GM23338 (cell line): Measurements from ENCODE around the gene CCDC178. TPM values are rescaled to one million over a fixed set of nuclear protein-coding genes. Genes with fewer than 3 reads are reported as not detected.

Source experiments
- ATAC-seq: fragments of 200-7000 bp; cut with Tn5 transposase; 3 replicates; pipeline ENCODE4 v1.9.1; 2020
- DNase-seq: peaks from one replicate; pipeline ENCODE4 v3.0.0-alpha.2; 2015; ENCODE audit warnings: low spot score
- H2AFZ ChIP-seq: fragments of 200-600 bp; sonication (generic); 2 replicates; pipeline ENCODE4 v1.8.0; 2016; ENCODE audit warnings: antibody characterized with exemption, mild to moderate bottlenecking, moderate library complexity
- H3F3A ChIP-seq: fragments of 200-600 bp; sonication (generic); replicated peaks from 2 replicates; pipeline ENCODE4 v1.8.0; 2017; ENCODE audit warnings: antibody characterized with exemption, mixed run types, low read depth
- H3K27ac ChIP-seq: fragments of 200-600 bp; sonication (generic); 2 replicates; pipeline ENCODE4 v1.6.1; 2016; ENCODE audit warnings: low read depth
- H3K27me3 ChIP-seq: fragments of 200-600 bp; sonication (generic); 2 replicates; pipeline ENCODE4 v1.8.0; 2016; ENCODE audit warnings: mild to moderate bottlenecking, mixed run types, moderate library complexity; ENCODE audit not compliant: insufficient read depth
- H3K36me3 ChIP-seq: fragments of 200-600 bp; sonication (generic); 2 replicates; pipeline ENCODE4 v1.8.0; 2016; ENCODE audit warnings: mild to moderate bottlenecking; ENCODE audit not compliant: insufficient read depth
- H3K4me1 ChIP-seq: fragments of 200-600 bp; sonication (generic); 2 replicates; pipeline ENCODE4 v1.8.0; 2016; ENCODE audit warnings: mild to moderate bottlenecking, moderate library complexity; ENCODE audit not compliant: insufficient read depth
- H3K4me2 ChIP-seq: fragments of 200-600 bp; sonication (generic); 2 replicates; pipeline ENCODE4 v1.7.1; 2017; ENCODE audit warnings: mixed run types
- H3K4me3 ChIP-seq: fragments of 200-600 bp; sonication (generic); 2 replicates; pipeline ENCODE4 v1.6.1; 2016; ENCODE audit warnings: mixed run types
- H3K79me2 ChIP-seq: fragments of 200-600 bp; sonication (generic); replicated peaks from 2 replicates; pipeline ENCODE4 v1.8.0; 2017; ENCODE audit warnings: mild to moderate bottlenecking; ENCODE audit not compliant: insufficient read depth
- H3K9me2 ChIP-seq: fragments of 200-600 bp; sonication (generic); 2 replicates; pipeline ENCODE4 v1.8.0; 2017; ENCODE audit not compliant: insufficient read depth
- H4K20me1 ChIP-seq: fragments of 200-600 bp; sonication (generic); replicated peaks from 2 replicates; pipeline ENCODE4 v1.8.0; 2017; ENCODE audit warnings: mild to moderate bottlenecking; ENCODE audit not compliant: insufficient read depth
- H3K27ac Mint-ChIP-seq: 2 replicates; pipeline ENCODE4 v1.8.0; 2020; ENCODE audit warnings: inconsistent platforms, mild to moderate bottlenecking, moderate library complexity, mixed read lengths
- H3K27me3 Mint-ChIP-seq: 3 replicates; pipeline ENCODE4 v1.8.0; 2022; ENCODE audit warnings: low read depth, mild to moderate bottlenecking, moderate library complexity, mixed read lengths, inconsistent platforms; ENCODE audit not compliant: insufficient read depth, poor library complexity
- H3K36me3 Mint-ChIP-seq: 3 replicates; pipeline ENCODE4 v1.8.0; 2021; ENCODE audit warnings: low read depth, mild to moderate bottlenecking, inconsistent platforms, moderate library complexity, mixed read lengths
- H3K4me1 Mint-ChIP-seq: 3 replicates; pipeline ENCODE4 v1.8.0; 2020; ENCODE audit warnings: mild to moderate bottlenecking, inconsistent platforms, mixed read lengths
- H3K4me3 Mint-ChIP-seq: 3 replicates; pipeline ENCODE4 v1.8.0; 2021; ENCODE audit warnings: moderate library complexity, mild to moderate bottlenecking, inconsistent platforms, mixed read lengths
- H3K9me3 Mint-ChIP-seq: 3 replicates; pipeline ENCODE4 v1.8.0; 2020; ENCODE audit warnings: moderate library complexity, mild to moderate bottlenecking, inconsistent platforms, mixed read lengths
- CREB1 ChIP-seq: fragments of 250-450 bp; sonication (Bioruptor Pico); IDR thresholded peaks from 2 replicates; pipeline ENCODE4 v1.5.0; 2020; ENCODE audit warnings: low read depth, mild to moderate bottlenecking, moderate library complexity
- CTCF ChIP-seq, 2 experiments: fragments of 200-600 bp in 1 of 2; sonication (generic) in 1 of 2; conservative IDR thresholded peaks; 2 replicates each; pipeline versions ENCODE4 v1.5.1 to v1.6.1; 2016 to 2017; ENCODE audit warnings: antibody characterized with exemption in 2 of 2, low read depth in 2 of 2, mild to moderate bottlenecking in 2 of 2, moderate library complexity in 1 of 2
- EZH2 ChIP-seq: fragments of 200-600 bp; sonication (generic); IDR thresholded peaks from one replicate; pipeline ENCODE4 v1.8.0; 2017; ENCODE audit warnings: antibody characterized with exemption, mild to moderate bottlenecking, low read depth; ENCODE audit not compliant: unreplicated experiment
- EZH2phosphoT487 ChIP-seq: fragments of 200-600 bp; sonication (generic); IDR thresholded peaks from one replicate; pipeline ENCODE4 v1.8.1; 2018; ENCODE audit warnings: antibody characterized with exemption; ENCODE audit not compliant: unreplicated experiment
- JUNB ChIP-seq: IDR thresholded peaks from one replicate; pipeline ENCODE4 v1.6.1; 2016; ENCODE audit warnings: antibody characterized with exemption; ENCODE audit not compliant: unreplicated experiment
- NANOG ChIP-seq: IDR thresholded peaks from 2 replicates; pipeline ENCODE4 v1.6.1; 2016; ENCODE audit warnings: antibody characterized with exemption, borderline replicate concordance
- POLR2AphosphoS5 ChIP-seq: IDR thresholded peaks from 2 replicates; pipeline ENCODE4 v1.6.1; 2016; ENCODE audit warnings: antibody characterized with exemption, low read depth
- STAT1 ChIP-seq: IDR thresholded peaks from one replicate; pipeline ENCODE4 v1.6.1; 2016; ENCODE audit warnings: antibody characterized with exemption; ENCODE audit not compliant: unreplicated experiment
- ZNF114 ChIP-seq: fragments of 250-450 bp; sonication (Bioruptor Pico); IDR thresholded peaks from 2 replicates; pipeline ENCODE4 v1.5.0; 2020; ENCODE audit warnings: mild to moderate bottlenecking, moderate library complexity
- ZNF331 ChIP-seq: fragments of 250-450 bp; sonication (Bioruptor Pico); IDR thresholded peaks from 2 replicates; pipeline ENCODE4 v1.5.0; 2020; ENCODE audit warnings: low read depth, mild to moderate bottlenecking, moderate library complexity
- polyA plus RNA-seq: library from polyadenylated mRNA; unstranded; fragments of >200 nt; fragmentation: Nextera tagmentation; extraction: Ambion mirVana; gene quantifications from 2 replicates; pipeline ENCODE4 v1.2.1, GENCODE V29; 2016
- total RNA-seq: library from RNA; depleted of rRNA; stranded (reverse); fragments of >200 nt; shearing (Covaris generic); gene quantifications from 2 replicates; pipeline ENCODE4 v1.2.3, GENCODE V29; 2014
- TF ChIP-seq, protein P1 (sequence below): IDR thresholded peaks from one replicate; pipeline ENCODE4 v1.6.1; 2018; ENCODE audit warnings: antibody characterized with exemption; ENCODE audit not compliant: unreplicated experiment
- TF ChIP-seq, protein P2 (sequence below): fragments of 250-450 bp; sonication (Bioruptor Pico); IDR thresholded peaks from 2 replicates; pipeline ENCODE4 v1.5.0; 2020; ENCODE audit warnings: mild to moderate bottlenecking, moderate library complexity
- TF ChIP-seq, protein P3 (sequence below): IDR thresholded peaks from 2 replicates; pipeline ENCODE4 v1.6.1; 2016; ENCODE audit warnings: antibody characterized with exemption

CCDC178 gene
- total and polyA plus RNA-seq, 2 experiments from 2014 or later, result 0.17 to 0.24 TPM

GRCh38 chr18:33467531-33467930 is 27.0 kb upstream of the CCDC178 start (continued):
- TF ChIP-seq EZH2 (no peak), EZH2phosphoT487 (no peak), NANOG (no peak), STAT1 (no peak)

GRCh38 chr18:33466822-33467221 is 26.3 kb upstream of the CCDC178 start:
- peaks cover 12% of the 10 kb centered on the region; the same call in 2 of the 3 replicates for H3K4me1 Mint-ChIP-seq

More at GRCh38 chr18:33466822-33467221, 26.3 kb upstream of the CCDC178 start:
- Histone ChIP-seq H3K27ac (no peak overlapping the region), H3K4me2 (no peak overlapping the region), H3K9me2 (no peaks in the 10 kb centered on the region; the same call in 1 of the 2 replicates), H3K79me2 (no peaks in the 10 kb centered on the region), H3K27me3 (no peaks in the 10 kb centered on the region), H4K20me1 (no peaks in the 10 kb centered on the region), H3K36me3 (no peaks in the 10 kb centered on the region), H3K4me1 (peaks cover 16% of the 10 kb centered on the region), H3K4me3 (no peak overlapping the region), H3F3A (no peaks in the 10 kb centered on the region), H2AFZ (peak overlapping the region; percentile 52; the same call in 1 of the 2 replicates)
- Mint-ChIP-seq H3K4me3 (no peak overlapping the region), H3K27me3 (no peaks in the 10 kb centered on the region), H3K9me3 (no peaks in the 10 kb centered on the region), H3K27ac (no peak overlapping the region), H3K36me3 (no peaks in the 10 kb centered on the region)
- TF ChIP-seq ZNF114 (CRISPR knock-in tag) (no peak), NANOG (no peak), POLR2AphosphoS5 (no peak), EZH2phosphoT487 (no peak), EZH2 (no peak), JUNB (no peak), CTCF (conservative IDR thresholded peaks at IDR 0.05; ENCODE audit: low read depth in 2 of 2) (no peak), ZNF331 (CRISPR knock-in tag) (no peak), CREB1 (CRISPR knock-in tag) (no peak), STAT1 (no peak)
- TF ChIP-seq, protein P1, sequence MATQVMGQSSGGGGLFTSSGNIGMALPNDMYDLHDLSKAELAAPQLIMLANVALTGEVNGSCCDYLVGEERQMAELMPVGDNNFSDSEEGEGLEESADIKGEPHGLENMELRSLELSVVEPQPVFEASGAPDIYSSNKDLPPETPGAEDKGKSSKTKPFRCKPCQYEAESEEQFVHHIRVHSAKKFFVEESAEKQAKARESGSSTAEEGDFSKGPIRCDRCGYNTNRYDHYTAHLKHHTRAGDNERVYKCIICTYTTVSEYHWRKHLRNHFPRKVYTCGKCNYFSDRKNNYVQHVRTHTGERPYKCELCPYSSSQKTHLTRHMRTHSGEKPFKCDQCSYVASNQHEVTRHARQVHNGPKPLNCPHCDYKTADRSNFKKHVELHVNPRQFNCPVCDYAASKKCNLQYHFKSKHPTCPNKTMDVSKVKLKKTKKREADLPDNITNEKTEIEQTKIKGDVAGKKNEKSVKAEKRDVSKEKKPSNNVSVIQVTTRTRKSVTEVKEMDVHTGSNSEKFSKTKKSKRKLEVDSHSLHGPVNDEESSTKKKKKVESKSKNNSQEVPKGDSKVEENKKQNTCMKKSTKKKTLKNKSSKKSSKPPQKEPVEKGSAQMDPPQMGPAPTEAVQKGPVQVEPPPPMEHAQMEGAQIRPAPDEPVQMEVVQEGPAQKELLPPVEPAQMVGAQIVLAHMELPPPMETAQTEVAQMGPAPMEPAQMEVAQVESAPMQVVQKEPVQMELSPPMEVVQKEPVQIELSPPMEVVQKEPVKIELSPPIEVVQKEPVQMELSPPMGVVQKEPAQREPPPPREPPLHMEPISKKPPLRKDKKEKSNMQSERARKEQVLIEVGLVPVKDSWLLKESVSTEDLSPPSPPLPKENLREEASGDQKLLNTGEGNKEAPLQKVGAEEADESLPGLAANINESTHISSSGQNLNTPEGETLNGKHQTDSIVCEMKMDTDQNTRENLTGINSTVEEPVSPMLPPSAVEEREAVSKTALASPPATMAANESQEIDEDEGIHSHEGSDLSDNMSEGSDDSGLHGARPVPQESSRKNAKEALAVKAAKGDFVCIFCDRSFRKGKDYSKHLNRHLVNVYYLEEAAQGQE, result no peak
- TF ChIP-seq, protein P2, sequence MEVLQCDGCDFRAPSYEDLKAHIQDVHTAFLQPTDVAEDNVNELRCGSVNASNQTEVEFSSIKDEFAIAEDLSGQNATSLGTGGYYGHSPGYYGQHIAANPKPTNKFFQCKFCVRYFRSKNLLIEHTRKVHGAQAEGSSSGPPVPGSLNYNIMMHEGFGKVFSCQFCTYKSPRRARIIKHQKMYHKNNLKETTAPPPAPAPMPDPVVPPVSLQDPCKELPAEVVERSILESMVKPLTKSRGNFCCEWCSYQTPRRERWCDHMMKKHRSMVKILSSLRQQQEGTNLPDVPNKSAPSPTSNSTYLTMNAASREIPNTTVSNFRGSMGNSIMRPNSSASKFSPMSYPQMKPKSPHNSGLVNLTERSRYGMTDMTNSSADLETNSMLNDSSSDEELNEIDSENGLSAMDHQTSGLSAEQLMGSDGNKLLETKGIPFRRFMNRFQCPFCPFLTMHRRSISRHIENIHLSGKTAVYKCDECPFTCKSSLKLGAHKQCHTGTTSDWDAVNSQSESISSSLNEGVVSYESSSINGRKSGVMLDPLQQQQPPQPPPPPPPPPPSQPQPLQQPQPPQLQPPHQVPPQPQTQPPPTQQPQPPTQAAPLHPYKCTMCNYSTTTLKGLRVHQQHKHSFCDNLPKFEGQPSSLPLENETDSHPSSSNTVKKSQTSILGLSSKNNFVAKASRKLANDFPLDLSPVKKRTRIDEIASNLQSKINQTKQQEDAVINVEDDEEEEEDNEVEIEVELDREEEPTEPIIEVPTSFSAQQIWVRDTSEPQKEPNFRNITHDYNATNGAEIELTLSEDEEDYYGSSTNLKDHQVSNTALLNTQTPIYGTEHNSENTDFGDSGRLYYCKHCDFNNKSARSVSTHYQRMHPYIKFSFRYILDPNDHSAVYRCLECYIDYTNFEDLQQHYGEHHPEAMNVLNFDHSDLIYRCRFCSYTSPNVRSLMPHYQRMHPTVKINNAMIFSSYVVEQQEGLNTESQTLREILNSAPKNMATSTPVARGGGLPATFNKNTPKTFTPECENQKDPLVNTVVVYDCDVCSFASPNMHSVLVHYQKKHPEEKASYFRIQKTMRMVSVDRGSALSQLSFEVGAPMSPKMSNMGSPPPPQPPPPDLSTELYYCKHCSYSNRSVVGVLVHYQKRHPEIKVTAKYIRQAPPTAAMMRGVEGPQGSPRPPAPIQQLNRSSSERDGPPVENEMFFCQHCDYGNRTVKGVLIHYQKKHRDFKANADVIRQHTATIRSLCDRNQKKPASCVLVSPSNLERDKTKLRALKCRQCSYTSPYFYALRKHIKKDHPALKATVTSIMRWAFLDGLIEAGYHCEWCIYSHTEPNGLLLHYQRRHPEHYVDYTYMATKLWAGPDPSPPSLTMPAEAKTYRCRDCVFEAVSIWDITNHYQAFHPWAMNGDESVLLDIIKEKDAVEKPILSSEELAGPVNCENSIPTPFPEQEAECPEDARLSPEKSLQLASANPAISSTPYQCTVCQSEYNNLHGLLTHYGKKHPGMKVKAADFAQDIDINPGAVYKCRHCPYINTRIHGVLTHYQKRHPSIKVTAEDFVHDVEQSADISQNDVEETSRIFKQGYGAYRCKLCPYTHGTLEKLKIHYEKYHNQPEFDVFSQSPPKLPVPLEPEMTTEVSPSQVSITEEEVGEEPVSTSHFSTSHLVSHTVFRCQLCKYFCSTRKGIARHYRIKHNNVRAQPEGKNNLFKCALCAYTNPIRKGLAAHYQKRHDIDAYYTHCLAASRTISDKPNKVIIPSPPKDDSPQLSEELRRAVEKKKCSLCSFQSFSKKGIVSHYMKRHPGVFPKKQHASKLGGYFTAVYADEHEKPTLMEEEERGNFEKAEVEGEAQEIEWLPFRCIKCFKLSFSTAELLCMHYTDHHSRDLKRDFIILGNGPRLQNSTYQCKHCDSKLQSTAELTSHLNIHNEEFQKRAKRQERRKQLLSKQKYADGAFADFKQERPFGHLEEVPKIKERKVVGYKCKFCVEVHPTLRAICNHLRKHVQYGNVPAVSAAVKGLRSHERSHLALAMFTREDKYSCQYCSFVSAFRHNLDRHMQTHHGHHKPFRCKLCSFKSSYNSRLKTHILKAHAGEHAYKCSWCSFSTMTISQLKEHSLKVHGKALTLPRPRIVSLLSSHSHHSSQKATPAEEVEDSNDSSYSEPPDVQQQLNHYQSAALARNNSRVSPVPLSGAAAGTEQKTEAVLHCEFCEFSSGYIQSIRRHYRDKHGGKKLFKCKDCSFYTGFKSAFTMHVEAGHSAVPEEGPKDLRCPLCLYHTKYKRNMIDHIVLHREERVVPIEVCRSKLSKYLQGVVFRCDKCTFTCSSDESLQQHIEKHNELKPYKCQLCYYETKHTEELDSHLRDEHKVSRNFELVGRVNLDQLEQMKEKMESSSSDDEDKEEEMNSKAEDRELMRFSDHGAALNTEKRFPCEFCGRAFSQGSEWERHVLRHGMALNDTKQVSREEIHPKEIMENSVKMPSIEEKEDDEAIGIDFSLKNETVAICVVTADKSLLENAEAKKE (CRISPR knock-in tag), result no peak
- TF ChIP-seq, protein P3, sequence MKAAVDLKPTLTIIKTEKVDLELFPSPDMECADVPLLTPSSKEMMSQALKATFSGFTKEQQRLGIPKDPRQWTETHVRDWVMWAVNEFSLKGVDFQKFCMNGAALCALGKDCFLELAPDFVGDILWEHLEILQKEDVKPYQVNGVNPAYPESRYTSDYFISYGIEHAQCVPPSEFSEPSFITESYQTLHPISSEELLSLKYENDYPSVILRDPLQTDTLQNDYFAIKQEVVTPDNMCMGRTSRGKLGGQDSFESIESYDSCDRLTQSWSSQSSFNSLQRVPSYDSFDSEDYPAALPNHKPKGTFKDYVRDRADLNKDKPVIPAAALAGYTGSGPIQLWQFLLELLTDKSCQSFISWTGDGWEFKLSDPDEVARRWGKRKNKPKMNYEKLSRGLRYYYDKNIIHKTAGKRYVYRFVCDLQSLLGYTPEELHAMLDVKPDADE, result no peak
- ATAC-seq (no peak), DNase-seq (no peak)
